H1 (cell line): ENCODE measurements around the gene EPB42. TPM values are rescaled to one million over a fixed set of nuclear protein-coding genes. Genes with fewer than 3 reads are reported as not detected.

ENCODE experiments used
- HDAC6 ChIP-seq: IDR thresholded peaks from one replicate; pipeline ENCODE4 v1.7.1; 2012; ENCODE audit warnings: low read depth, mild to moderate bottlenecking, inconsistent platforms, low read length, moderate library complexity
- KDM4A ChIP-seq: IDR thresholded peaks from one replicate; pipeline ENCODE4 v1.7.1; 2012; ENCODE audit warnings: low read depth, mild to moderate bottlenecking, moderate library complexity, low read length, inconsistent platforms; ENCODE audit not compliant: severe bottlenecking
- SRF ChIP-seq: IDR thresholded peaks from 2 replicates; pipeline ENCODE4 v1.6.1; 2011; ENCODE audit warnings: mild to moderate bottlenecking, low read depth, low read length, moderate library complexity
- TAF1 ChIP-seq: IDR thresholded peaks from 2 replicates; pipeline ENCODE4 v1.6.1; 2011; ENCODE audit warnings: mild to moderate bottlenecking, low read depth, low read length
- polyA plus RNA-seq, 7 experiments: library from polyadenylated mRNA; depleted of rRNA in 3 of 7; stranded (reverse) in 5 of 7; unstranded in 2 of 7; fragments of >200 nt in 5 of 7; fragments of 200-250 nt in 2 of 7; gene quantifications; 1 replicate in 5 of 7; 2 replicates in 1 of 7; 4 replicates in 1 of 7; pipeline versions ENCODE4 v1.2.1 to v1.2.3, GENCODE V29; 2011 to 2013; ENCODE audit warnings: missing spikeins in 2 of 7, mixed read lengths in 2 of 7
- total RNA-seq: library from RNA; stranded (reverse); fragmentation: NEBNext Ultra II Directional; extraction: Animal tissue kit (Norgen Biotek cat#: 25700); gene quantifications from 2 replicates; pipeline ENCODE4 v1.2.1, GENCODE V29; 2021
- TF ChIP-seq, protein P1 (sequence below): IDR thresholded peaks from 2 replicates; pipeline ENCODE4 v1.6.1; 2012; ENCODE audit warnings: inconsistent platforms

Gene EPB42
- total and polyA plus RNA-seq, 2 of the 8 experiments (the other 6 are each of a cell fraction or from before 2014, with no cell fraction given): not detected

DNA sequence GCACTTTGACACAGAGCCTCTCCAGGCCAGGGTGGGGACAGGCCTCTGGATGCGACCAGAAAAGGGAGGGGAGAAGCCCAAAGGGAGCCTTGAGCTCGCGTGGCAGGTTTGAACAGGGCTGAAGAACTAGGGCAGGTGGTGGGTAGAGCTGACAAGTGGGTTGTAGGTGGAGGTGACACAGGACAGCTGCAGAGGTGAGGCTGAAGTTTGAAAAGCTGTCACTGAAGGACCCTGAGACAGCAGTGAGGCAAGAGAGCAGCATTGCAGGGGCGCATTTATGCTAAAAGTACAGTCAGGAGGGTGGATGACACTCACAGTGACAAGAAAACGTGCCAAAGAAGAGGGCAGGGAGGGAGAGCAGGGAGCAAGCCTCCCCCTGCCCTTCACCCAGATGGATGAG, 21.8 kb upstream of the EPB42 start (continued):
- TF ChIP-seq, protein P1, sequence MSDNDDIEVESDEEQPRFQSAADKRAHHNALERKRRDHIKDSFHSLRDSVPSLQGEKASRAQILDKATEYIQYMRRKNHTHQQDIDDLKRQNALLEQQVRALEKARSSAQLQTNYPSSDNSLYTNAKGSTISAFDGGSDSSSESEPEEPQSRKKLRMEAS: no peak
- TF ChIP-seq SRF (no peak), HDAC6 (no peak), KDM4A (no peak), TAF1 (no peak)
